ENCODE data around the gene SFTPB.
A peak's percentile ranks its signal among the peaks of the same experiment; 100 is the strongest.
"Not testable (repeated sequence)": the region's sequence is repeated elsewhere in the genome, so short reads cannot be mapped to it uniquely, and the experiment has no call there.

SFTPB gene

GRCh38 chr2:85674417-85674816 lies 6.4 kb upstream of the SFTPB start:
- no peak for DNase-seq

DNA sequence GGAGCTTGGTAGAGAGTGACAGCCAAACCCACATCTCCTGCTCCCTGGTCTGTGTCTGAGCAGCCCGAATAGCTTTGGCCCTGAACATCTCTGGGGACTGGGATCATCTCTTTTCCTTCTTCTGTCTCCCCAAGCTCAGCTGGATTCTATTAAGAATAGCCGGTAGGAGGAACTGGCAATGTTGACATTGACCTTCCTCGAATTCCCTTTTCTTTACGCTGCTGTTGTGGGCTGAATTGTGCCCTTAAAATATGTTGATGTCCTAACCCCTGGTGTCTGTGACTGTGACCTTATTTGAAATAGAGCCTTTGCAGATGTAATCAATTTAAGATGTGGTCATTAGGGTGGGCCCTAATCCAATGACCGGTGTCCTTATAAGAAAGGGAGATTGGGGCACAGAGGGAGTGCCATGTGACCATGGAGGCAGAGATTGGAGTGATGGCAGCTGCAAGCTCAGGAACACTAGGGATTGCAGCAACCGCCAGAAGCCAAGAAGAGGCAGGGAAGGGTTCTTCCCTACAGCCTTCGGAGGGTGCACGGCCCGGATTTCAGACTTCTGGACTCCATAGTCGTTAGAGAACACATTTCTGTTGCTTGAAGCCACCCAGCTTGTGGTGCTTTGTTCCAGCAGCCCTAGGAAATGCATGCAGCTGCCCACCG lies 5.8 kb upstream of the SFTPB start:
- DNase-seq = no peak

- no peak for DNase-seq
Observed at GRCh38 chr2:85672456-85672855, 4.5 kb upstream of the SFTPB start.

DNA sequence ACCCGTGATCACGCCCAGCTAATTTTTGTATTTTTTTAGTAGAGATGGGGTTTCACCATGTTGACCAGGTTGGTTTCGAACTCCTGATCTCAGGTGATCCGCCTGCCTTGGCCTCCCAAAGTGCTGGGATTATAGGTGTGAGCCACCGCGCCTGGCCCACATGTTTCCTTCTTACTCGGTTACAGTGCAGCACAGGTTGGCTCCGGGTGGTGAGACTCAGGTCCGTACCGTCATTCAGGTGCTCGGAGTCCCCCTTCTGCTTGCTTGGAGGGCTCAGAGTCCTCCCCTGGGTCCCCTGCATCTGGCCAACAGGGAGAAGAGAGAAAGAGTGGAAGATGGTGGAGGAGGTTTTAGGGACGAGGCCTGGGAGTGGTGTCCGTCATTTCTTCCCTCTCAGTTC lies 2.4 kb upstream of the SFTPB start:
- DNase-seq = not testable (repeated sequence)

DNA sequence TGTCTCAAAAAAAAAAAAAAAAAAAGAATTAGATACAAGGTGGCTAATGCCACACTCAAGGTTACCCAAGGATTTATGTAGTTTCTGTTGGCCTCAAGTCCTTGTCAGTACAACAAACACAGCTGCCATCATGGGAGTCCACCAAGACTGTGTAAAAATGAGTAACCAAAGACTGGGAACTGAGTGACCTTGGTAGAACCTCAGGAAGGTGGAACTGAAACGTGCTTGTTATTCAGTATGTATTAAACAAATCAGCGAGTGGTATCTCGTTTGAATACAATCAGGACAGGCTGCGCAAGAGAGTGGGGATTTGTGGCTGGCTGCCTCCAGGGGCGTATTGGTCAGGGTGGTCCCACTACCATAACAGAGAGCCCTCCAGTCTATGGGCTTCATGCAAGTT lies 1.6 kb upstream of the SFTPB start:
- no peak for DNase-seq

GRCh38 chr2:85668857-85669142 lies 801 bp upstream of the SFTPB start:
- DNase-seq = no peak

DNA sequence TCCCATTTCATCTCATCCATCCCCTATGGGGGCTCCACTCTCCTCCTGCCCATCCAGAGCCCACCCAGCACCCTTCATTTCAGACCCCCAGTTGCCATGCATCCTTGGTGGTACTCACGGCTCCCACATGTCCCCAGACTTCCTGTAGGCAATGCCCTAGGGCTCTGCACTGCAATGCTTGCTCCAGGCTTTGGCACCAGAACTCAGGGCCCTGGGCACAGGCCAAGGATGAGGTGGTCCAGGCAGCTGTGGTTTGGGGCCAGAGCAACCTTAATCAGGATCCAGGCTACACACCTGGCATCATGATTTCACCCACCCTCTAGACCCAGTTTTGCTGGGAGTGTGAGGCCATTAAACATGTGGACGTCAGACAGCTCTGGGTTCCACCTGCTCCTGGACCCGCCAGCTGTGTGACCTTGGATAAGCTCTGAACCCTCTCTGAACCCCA lies 414 bp downstream of the SFTPB start:
- DNase-seq = no peak

DNA sequence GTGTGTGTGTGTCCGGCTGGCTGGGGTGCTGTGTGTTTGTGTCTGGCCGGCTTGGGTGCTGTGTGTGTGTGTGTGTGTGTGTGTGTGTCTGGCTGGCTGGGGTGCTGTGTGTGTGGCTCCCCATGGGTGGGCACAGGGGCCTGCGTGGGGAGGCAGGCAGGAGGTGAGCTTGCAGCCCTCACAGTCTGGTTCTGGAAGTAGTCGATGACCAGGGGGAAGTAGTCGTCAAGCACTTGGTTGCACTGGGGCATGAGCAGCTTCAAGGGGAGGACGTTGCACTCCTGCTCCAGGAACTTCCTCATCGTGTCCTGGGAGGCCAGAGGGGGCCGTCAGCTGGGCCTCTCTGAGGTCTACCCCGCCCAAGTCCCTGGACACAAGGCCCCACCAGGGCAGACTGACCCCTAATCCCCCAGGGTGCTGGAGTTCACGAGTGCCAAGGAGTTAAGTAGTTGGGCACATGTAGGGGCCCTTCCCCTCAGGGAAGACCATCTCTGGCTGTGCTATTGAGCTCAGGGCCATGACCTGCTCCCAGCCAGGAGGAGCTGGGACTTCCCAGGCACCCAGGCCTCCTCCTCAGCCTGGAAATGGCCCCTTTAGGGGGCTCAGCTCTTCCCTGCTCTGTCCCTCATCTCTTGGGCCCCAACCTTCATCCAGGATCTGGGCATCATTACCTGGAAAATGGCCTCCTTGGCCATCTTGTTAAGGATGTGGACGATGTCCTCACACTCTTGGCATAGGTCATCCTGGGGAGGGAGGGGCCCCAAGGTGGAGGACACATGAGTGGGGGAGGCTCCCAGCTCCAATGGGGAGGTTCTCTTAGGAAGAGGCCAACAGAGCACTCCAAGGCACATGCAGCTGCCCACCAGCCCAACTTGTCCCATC lies 1.3 kb downstream of the SFTPB start:
- no peak for DNase-seq

- DNase-seq = no peak
Observed at GRCh38 chr2:85666016-85666415, 2.0 kb downstream of the SFTPB start.

- DNase-seq = no peak
Observed at GRCh38 chr2:85665264-85665937, 2.6 kb downstream of the SFTPB start.

DNA sequence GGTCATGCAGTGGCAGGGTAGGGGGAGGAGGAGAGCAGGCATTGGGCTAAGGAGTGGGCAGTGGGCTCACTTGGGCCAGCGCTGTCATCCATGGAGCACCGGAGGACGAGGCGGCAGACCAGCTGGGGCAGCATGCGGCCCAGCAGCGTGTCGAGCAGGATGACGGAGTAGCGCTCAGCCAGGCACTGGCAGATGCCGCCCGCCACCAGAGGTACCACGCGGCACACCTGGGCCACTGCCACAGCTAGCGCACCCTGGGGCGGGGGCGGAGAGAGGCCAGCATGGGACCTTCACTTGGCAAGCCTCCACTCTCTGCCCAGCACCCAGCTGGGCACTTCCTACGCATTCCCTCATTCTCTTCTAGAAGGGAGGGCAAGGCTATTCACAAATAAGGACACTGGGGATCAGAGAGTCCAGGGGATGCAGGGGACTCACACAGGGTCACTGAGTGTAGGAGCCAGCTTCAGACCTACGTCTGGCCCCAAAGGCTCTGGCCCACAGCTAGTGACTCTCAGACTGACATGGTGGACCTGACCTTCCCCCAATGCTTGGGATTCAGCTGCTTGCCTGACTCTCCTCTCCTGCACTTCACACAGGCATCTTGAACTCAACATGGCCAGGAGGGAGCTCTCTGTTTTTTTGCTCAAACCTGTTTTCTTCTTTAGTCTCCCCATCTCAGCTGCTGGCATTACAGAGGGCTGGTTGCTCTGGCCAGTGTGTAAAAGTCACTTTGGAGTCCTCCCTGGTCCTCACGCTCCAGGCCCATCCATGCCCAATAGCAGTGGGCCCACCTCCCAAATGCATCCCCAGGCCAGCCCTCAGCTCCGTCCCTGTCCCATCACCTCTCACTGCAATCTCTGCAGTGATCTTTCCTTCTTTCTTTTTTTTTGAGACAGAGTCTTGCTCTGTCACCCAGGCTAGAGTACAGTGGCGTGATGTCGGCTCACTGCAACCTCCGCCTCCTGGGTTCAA lies 4.1 kb downstream of the SFTPB start:
- DNase-seq = no peak

DNA sequence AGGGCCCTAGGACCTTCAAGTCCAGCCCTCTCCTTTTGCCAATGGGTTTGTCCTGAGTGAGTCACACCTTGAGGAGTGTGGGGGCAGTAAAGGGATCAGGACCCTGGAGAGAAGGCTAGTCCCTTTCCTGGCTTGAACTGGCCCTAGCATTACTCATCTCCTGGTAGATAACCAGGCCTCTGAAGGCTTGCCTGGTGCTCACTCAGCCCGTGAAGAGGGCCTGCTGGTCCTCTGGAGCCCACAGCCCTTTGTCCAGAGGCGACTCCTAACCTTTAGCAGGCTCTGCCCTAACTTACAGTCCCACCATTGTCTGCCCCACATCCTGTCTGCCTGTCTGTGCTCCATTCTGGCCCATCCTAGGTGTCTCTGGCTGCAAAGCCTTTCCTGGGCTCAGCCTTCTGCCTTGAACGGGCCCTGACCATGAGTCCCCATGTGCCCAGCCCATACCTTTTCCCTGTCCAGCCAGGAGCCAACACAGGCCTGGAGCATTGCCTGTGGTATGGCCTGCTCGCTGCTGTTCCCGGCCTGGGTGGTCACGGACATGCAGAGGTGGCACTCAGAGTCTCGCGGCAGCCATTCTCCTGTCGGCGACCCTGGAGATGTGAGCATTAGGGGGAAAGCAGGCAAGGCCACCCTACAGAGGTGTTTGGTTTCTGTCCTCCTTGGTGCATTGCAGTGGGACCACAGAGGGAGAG lies 5.0 kb downstream of the SFTPB start:
- peak; percentile 76 for DNase-seq

DNA sequence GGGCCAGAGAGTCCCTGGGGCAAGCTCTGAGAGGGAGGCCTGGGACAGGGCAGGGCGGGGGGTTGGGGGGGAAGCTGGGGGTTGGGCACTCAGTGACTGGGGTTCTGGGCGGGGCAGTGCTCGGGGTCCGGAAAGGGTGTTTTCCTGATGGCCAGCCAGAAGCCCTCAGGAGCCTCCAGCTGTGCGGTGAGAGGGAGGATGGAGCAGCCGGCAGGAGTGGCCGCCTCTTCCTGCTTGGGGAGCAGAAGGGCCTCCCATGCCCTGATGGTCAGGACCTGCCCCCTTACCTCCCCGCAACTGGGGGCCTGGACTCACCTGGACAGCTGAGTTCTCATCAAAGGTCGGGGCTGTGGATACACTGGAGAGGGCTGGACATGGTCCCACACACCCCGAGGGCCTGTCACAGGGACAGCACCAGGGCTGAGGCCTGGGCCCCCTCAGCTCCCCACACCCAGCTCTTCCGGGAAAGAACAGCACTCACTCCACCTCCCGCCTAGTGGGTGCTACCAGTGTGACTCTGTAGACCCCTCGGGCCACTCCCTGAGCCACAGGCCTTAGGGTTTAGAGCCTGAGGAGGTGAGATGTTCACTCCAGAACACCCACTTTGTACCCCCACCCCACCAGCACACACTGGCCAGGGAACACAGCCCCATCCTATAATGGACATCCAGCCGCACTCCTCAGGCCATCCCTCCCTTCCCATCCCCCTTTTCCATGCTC lies 6.7 kb downstream of the SFTPB start:
- no peak for DNase-seq

DNA sequence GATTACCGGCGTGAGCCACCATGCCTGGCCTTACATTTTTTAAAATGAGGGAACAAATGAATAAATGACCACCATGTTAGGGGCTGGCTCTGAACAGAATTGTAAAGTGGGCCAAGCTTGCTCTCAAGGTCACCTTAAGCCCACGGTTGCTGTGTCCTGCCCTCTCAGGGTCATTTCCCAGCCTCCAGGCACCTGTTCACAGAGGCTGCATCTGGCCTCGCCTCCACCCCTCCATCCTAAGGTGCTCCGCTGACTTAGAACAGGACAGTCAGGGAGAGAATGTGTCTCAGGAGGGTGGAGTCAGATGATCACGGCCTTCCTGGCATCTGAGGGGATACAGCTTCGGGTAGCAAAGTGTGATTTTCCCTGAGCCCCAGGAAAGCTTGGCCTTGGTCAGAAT lies 7.3 kb downstream of the SFTPB start:
- DNase-seq = no peak

DNA sequence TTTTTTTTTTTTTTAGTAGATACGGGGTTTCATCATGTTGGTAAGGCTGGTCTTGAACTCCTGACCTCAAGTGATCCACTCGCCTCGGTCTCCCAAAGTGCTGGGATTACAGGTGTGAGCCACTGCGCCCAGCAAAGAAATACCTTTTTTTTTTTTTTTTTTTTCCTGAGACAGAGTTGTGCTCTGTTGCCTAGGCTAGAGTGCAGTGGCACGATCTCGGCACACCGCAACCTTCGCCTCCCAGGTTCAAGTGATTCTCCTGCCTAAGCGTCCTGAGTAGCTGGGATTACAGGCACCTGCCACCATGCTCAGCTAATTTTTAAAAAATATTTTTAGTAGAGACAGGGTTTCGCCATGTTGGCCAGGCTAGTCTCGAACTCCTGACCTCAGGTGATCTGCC lies 7.7 kb downstream of the SFTPB start:
- not testable (repeated sequence) for DNase-seq

DNA sequence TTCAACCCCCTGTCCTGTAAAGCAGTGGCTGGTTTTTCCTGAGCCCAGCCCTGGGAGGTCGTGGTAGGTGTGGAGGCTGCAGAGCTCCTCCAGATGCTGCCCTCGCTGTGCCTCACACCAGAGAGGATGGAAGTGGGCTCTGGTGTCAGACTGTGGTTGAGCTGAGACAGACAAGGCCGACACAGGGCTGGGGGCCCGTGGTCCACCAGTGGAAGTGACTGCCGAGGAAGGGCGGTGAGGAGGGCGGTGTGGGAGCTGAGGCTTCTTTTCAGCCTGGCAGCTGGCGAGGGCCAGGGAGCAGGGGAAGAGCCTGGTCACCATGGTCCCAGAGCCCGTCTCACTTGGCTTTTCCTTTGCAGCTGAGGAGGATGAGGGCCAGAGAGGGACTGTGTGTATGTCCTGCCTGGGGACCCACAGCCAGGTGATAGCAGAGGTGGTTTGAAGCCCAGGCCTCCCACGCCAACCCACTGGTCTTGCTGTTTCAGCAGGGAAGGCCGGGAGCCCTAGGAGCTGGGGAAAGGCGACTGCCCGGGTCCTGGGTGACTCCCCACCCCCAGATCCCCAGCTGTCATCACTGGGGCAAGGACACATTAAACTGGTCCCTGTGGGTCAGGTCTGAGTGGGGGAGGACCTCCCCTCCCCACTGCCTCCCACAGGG lies 8.5 kb downstream of the SFTPB start:
- no peak for DNase-seq

DNA sequence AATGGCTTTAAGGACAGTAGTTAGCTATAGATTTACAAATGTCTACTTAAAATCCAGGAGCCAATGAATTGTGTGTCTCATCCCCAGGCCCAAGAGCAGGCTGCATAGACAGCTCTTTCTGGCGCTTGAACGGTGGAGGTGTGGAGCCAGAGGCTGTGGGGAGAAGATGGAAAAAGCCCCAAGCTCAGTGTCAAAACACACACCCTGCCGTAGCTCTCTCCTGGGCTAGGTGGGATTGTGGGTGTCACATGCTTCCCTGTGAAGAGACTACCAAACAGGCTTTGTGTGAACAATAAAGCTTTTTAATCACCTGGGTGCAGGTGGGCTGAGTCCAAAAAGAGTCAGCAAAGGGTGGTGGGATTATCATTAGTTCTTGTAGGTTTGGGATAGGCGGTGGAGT lies 10.6 kb downstream of the SFTPB start:
- DNase-seq = not testable (repeated sequence)

DNA sequence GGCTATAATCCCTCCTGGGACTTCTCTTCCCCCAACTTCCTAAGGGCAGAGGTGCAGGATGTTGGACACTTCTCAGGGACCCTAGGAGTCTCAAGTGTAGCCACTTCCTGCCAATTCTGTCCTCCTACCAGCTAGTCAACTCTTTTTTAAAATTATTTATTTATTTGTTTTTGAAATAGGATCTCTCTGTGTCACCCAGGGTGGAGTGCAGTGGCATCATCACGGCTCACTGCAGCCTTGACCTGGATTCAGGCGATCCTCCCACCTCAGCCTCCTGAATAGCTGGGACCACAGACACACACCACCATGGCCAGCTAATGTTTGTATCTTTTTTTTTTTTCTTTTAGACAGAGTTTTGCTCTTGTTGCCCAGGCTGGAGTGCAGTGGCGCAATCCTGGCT lies 11.5 kb downstream of the SFTPB start:
- no peak for DNase-seq

DNA sequence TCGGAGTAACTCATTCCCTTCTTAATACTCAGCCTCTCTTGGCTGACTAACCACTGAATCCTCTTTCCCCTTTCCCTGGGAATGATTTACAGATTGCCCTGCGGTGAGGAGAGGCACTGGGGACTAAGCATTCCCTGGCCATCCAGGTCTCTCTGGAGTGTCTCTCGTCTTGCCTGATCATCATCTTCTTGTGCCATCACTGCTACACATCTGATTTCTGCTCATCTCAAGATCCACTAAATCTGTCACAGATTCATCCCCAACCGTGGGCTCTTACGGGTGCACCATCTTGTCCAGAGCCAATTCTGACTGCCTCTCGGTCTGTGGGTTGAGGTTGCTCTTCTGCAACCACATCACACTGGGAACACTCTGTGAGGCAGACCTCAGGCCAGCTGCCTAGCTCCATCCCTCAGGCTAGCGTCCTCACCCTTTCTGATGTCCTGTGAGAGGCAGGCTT lies 12.0 kb downstream of the SFTPB start:
- DNase-seq = peak; percentile 78

DNA sequence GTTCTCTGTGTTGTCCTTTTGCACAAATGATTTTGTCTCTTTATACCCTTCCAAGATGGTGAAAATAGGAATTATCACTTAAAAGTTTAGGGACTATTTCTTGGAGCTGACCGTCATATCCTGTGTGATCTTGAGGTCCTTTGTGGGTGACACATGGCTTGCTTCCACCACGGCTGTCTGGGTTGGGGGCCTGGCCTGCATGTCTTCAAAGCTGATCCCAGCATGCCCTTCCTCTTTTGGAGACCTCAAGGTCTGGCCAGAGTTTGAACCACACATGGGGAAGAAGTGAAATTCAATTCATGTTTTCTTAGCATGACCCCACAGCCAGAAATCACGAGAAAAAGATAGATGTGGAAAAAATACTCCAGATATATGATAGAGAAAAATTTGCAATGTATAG lies 14.0 kb downstream of the SFTPB start:
- no peak for DNase-seq

- DNase-seq = no peak
Observed at GRCh38 chr2:85652056-85652455, 15.9 kb downstream of the SFTPB start.

All from fibroblast of skin of right quadriceps (primary cell).